Caco-2 (cell line): Measurements from ENCODE around the gene SLC9A6. TPM values are rescaled to one million over a fixed set of nuclear protein-coding genes. Genes with fewer than 3 reads are reported as not detected.

Source experiments
- BruUV-seq: library from RNA; stranded (reverse); fragments of 400-500 nt; replicated peaks from 2 replicates; lab custom pipeline; 2021; lab: Mats Ljungman, UMichigan
- CTCF ChIA-PET: fragments of 300-600 bp; sonication (Branson Sonifier 250); formaldehyde crosslinking; loops from one replicate; lab custom pipeline; 2022; ENCODE audit warnings: antibody characterized with exemption; lab: Charles Lee
- POLR2A ChIA-PET: fragments of 300-600 bp; sonication (Branson Sonifier 250); formaldehyde crosslinking; loops from one replicate; lab custom pipeline; 2022; ENCODE audit warnings: antibody characterized with exemption; lab: Charles Lee
- DNase-seq, 2 experiments: peaks; one replicate each; pipeline versions ENCODE4 v3.0.0 to v3.0.0-alpha.2; 2020 to 2022
- H3K27me3 ChIP-seq: replicated peaks from 2 replicates; pipeline ENCODE4 v1.6.0; 2011; ENCODE audit warnings: low read length; ENCODE audit not compliant: control insufficient read depth, insufficient read depth
- H3K36me3 ChIP-seq: 2 replicates; pipeline ENCODE4 v1.5.1; 2011; ENCODE audit warnings: low read length; ENCODE audit not compliant: control insufficient read depth, insufficient read depth
- H3K4me1 ChIP-seq: fragments of 250-450 bp; sonication (Bioruptor Pico); 2 replicates; pipeline ENCODE4 v1.5.1; 2020; ENCODE audit warnings: mild to moderate bottlenecking
- H3K4me3 ChIP-seq: 2 replicates; pipeline ENCODE4 v1.5.1; 2011; ENCODE audit warnings: low read depth, mild to moderate bottlenecking, control low read depth, low read length
- H3K9me3 ChIP-seq: fragments of 250-450 bp; sonication (Bioruptor Pico); 2 replicates; pipeline ENCODE4 v1.5.1; 2020; ENCODE audit warnings: mild to moderate bottlenecking, moderate library complexity
- H3K27ac Mint-ChIP-seq: one replicate; pipeline ENCODE4 v1.8.0; 2022; ENCODE audit warnings: mixed read lengths; ENCODE audit not compliant: unreplicated experiment
- H3K27me3 Mint-ChIP-seq: one replicate; pipeline ENCODE4 v1.8.0; 2022; ENCODE audit warnings: mixed read lengths; ENCODE audit not compliant: insufficient read depth, unreplicated experiment
- H3K36me3 Mint-ChIP-seq: one replicate; pipeline ENCODE4 v1.8.0; 2022; ENCODE audit warnings: mild to moderate bottlenecking, mixed read lengths; ENCODE audit not compliant: insufficient read depth, unreplicated experiment
- H3K4me1 Mint-ChIP-seq: one replicate; pipeline ENCODE4 v1.8.0; 2022; ENCODE audit warnings: low read depth, mixed read lengths; ENCODE audit not compliant: unreplicated experiment
- H3K4me3 Mint-ChIP-seq: one replicate; pipeline ENCODE4 v1.8.0; 2022; ENCODE audit warnings: mild to moderate bottlenecking, moderate library complexity, mixed read lengths; ENCODE audit not compliant: unreplicated experiment
- H3K9me3 Mint-ChIP-seq: one replicate; pipeline ENCODE4 v1.8.0; 2022; ENCODE audit warnings: mixed read lengths; ENCODE audit not compliant: unreplicated experiment
- CTCF ChIP-seq, 2 experiments: fragments of 200-600 bp in 1 of 2; IDR thresholded peaks; 1 replicate in 1 of 2; 2 replicates in 1 of 2; pipeline versions ENCODE4 v1.5.1 to v1.8.0; 2011 to 2022; ENCODE audit warnings: antibody characterized with exemption in 1 of 2, control low read depth in 1 of 2, inconsistent platforms in 1 of 2, low read depth in 1 of 2, low read length in 1 of 2, mild to moderate bottlenecking in 1 of 2, moderate library complexity in 1 of 2; ENCODE audit not compliant: insufficient read depth in 1 of 2, severe bottlenecking in 1 of 2, unreplicated experiment in 1 of 2
- intact Hi-C: fragments of 100-400 bp; cut with micrococcal nuclease; formaldehyde crosslinking; loops from one replicate; pipeline ENCODE4 v1.10.0; 2022; ENCODE audit not compliant: unreplicated experiment
- total RNA-seq: library from RNA; stranded (reverse); gene quantifications from 2 replicates; pipeline ENCODE4 v1.2.3, GENCODE V29; 2022

Gene SLC9A6
- total RNA-seq, 1 experiment from 2014 or later = 9.9 TPM

- POLR2A ChIA-PET = no interaction called here
- CTCF ChIA-PET = no interaction called here
- no TSS peak for BruUV-seq
Observed at GRCh38 chrX:135975421-135975820, 9.8 kb upstream of the SLC9A6 start.

GRCh38 chrX:135977611-135978010, 7.6 kb upstream of the SLC9A6 start:
- H3K4me1 ChIP-seq = no peaks in the 10 kb centered on the region
- Mint-ChIP-seq H3K27me3 (no peaks in the 10 kb centered on the region), H3K27ac (no peak overlapping the region), H3K36me3 (no peaks in the 10 kb centered on the region), H3K4me3 (no peak overlapping the region), H3K4me1 (peaks cover 5% of the 10 kb centered on the region), H3K9me3 (no peaks in the 10 kb centered on the region)
- no peaks in the 10 kb centered on the region for H3K27me3 ChIP-seq
- H3K36me3 ChIP-seq = no peaks in the 10 kb centered on the region
- no peak overlapping the region for H3K4me3 ChIP-seq
- intact Hi-C loops = no loop called here
- ChIA-PET CTCF (no interaction called here), POLR2A (no interaction called here)
- BruUV-seq = no TSS peak
- no peaks in the 10 kb centered on the region for H3K9me3 ChIP-seq
- DNase-seq = no peak
- no peak for TF ChIP-seq CTCF (IDR thresholded peaks at IDR 0.05; ENCODE audit: insufficient read depth in 1 of 2, low read depth in 1 of 2, low read length in 1 of 2, severe bottlenecking in 1 of 2, unreplicated experiment in 1 of 2)

More at GRCh38 chrX:135975421-135975820, 9.8 kb upstream of the SLC9A6 start:
- H3K27me3 Mint-ChIP-seq = no peaks in the 10 kb centered on the region
- peaks cover 7% of the 10 kb centered on the region for H3K4me1 Mint-ChIP-seq
- no peaks in the 10 kb centered on the region for H3K36me3 Mint-ChIP-seq
- H3K4me1 ChIP-seq = no peaks in the 10 kb centered on the region
- H3K27ac Mint-ChIP-seq = no peak overlapping the region
- TF ChIP-seq CTCF (IDR thresholded peaks at IDR 0.05; ENCODE audit: insufficient read depth in 1 of 2, low read depth in 1 of 2, low read length in 1 of 2, severe bottlenecking in 1 of 2, unreplicated experiment in 1 of 2) = no peak
- no peaks in the 10 kb centered on the region for H3K27me3 ChIP-seq
- no peak overlapping the region for H3K4me3 Mint-ChIP-seq
- no peak for DNase-seq
- intact Hi-C loops = no loop called here
- H3K9me3 ChIP-seq = no peaks in the 10 kb centered on the region
- no peaks in the 10 kb centered on the region for H3K9me3 Mint-ChIP-seq
- H3K36me3 ChIP-seq = no peaks in the 10 kb centered on the region
- no peak overlapping the region for H3K4me3 ChIP-seq

GRCh38 chrX:135981010-135981409, 4.2 kb upstream of the SLC9A6 start:
- POLR2A ChIA-PET = no interaction called here
- no TSS peak for BruUV-seq

More at GRCh38 chrX:135981010-135981409, 4.2 kb upstream of the SLC9A6 start:
- no peaks in the 10 kb centered on the region for H3K36me3 Mint-ChIP-seq
- Histone ChIP-seq H3K4me3 (no peak overlapping the region), H3K36me3 (no peaks in the 10 kb centered on the region), H3K9me3 (no peaks in the 10 kb centered on the region), H3K27me3 (no peaks in the 10 kb centered on the region), H3K4me1 (no peaks in the 10 kb centered on the region)
- no peak for DNase-seq
- no peak overlapping the region for H3K4me3 Mint-ChIP-seq
- CTCF ChIA-PET = no interaction called here
- no peaks in the 10 kb centered on the region for H3K9me3 Mint-ChIP-seq
- H3K27me3 Mint-ChIP-seq = no peaks in the 10 kb centered on the region
- peaks cover 22% of the 10 kb centered on the region for H3K4me1 Mint-ChIP-seq
- no peak for TF ChIP-seq CTCF (IDR thresholded peaks at IDR 0.05; ENCODE audit: insufficient read depth in 1 of 2, low read depth in 1 of 2, low read length in 1 of 2, severe bottlenecking in 1 of 2, unreplicated experiment in 1 of 2)
- intact Hi-C loops = no loop called here
- H3K27ac Mint-ChIP-seq = no peak overlapping the region
